ENCODE data around the gene IGSF21.

Gene IGSF21

GRCh38 chr1:18097206-18097605 lies 10.4 kb upstream of the IGSF21 start:
- no peak for DNase-seq

- no peak for DNase-seq
Observed at GRCh38 chr1:18099026-18099425, 8.6 kb upstream of the IGSF21 start.

- no peak for DNase-seq
Observed at GRCh38 chr1:18100060-18100459, 7.5 kb upstream of the IGSF21 start.

GRCh38 chr1:18100491-18101063 lies 7.0 kb upstream of the IGSF21 start:
- peak in 2 of 5 experiments; percentile 21 to 26 for DNase-seq

- no peak for DNase-seq
Observed at GRCh38 chr1:18101508-18101907, 6.1 kb upstream of the IGSF21 start.

- DNase-seq = no peak
Observed at GRCh38 chr1:18103788-18104421, 3.7 kb upstream of the IGSF21 start.

GRCh38 chr1:18104546-18105100 lies 3.0 kb upstream of the IGSF21 start:
- no peak for DNase-seq

GRCh38 chr1:18105196-18105595 lies 2.4 kb upstream of the IGSF21 start:
- no peak for DNase-seq

GRCh38 chr1:18108299-18109057 lies 880 bp downstream of the IGSF21 start:
- peak in 1 of 5 experiments; percentile 8 for DNase-seq

GRCh38 chr1:18109058-18109755 lies 1.6 kb downstream of the IGSF21 start:
- no peak for DNase-seq

- DNase-seq = no peak
Observed at GRCh38 chr1:18109756-18110597, 2.4 kb downstream of the IGSF21 start.

GRCh38 chr1:18110598-18110939 lies 3.0 kb downstream of the IGSF21 start:
- DNase-seq = no peak

- DNase-seq = no peak
Observed at GRCh38 chr1:18110968-18111367, 3.4 kb downstream of the IGSF21 start.

GRCh38 chr1:18111605-18112297 lies 4.2 kb downstream of the IGSF21 start:
- DNase-seq = no peak

GRCh38 chr1:18112611-18113010 lies 5.0 kb downstream of the IGSF21 start:
- no peak for DNase-seq

- no peak for DNase-seq
Observed at GRCh38 chr1:18114726-18115410, 7.3 kb downstream of the IGSF21 start.

GRCh38 chr1:18116777-18117176 lies 9.2 kb downstream of the IGSF21 start:
- no peak for DNase-seq

GRCh38 chr1:18118078-18118477 lies 10.5 kb downstream of the IGSF21 start:
- no peak for DNase-seq

GRCh38 chr1:18118491-18118890 lies 10.9 kb downstream of the IGSF21 start:
- no peak for DNase-seq

- no peak for DNase-seq
Observed at GRCh38 chr1:18119289-18119688, 11.7 kb downstream of the IGSF21 start.

- DNase-seq = no peak
Observed at GRCh38 chr1:18119771-18120377, 12.3 kb downstream of the IGSF21 start.

All from T-helper 2 cell (primary cell).